BJ (cell line): ENCODE results near the gene SORCS2. TPM values are rescaled to one million over a fixed set of nuclear protein-coding genes. Genes with fewer than 3 reads are reported as not detected.

Experiments
- CTCF ChIA-PET: fragments of 350-600 bp; formaldehyde crosslinking; extraction: SDS; loops from one replicate; lab custom pipeline; 2021; ENCODE audit warnings: antibody characterized with exemption, inconsistent platforms; lab: Yijun Ruan, JAX
- POLR2A ChIA-PET: fragments of 300-600 bp; sonication (Branson Sonifier 250); formaldehyde crosslinking; extraction: SDS; loops from one replicate; lab custom pipeline; 2021; ENCODE audit warnings: antibody characterized with exemption; lab: Charles Lee
- DNase-seq: peaks from one replicate; pipeline ENCODE4 v3.0.0-alpha.2; 2011; ENCODE audit warnings: low read depth
- H3K27me3 ChIP-seq: 2 replicates; pipeline ENCODE4 v1.6.0; 2011; ENCODE audit warnings: low read length; ENCODE audit not compliant: control insufficient read depth, insufficient read depth
- H3K36me3 ChIP-seq: 2 replicates; pipeline ENCODE4 v1.5.1; 2011; ENCODE audit warnings: low read length; ENCODE audit not compliant: control insufficient read depth, insufficient read depth
- H3K4me3 ChIP-seq: 2 replicates; pipeline ENCODE4 v1.5.1; 2011; ENCODE audit warnings: low read depth, mild to moderate bottlenecking, control low read depth, low read length
- CTCF ChIP-seq: IDR thresholded peaks from 2 replicates; pipeline ENCODE4 v1.5.1; 2011; ENCODE audit warnings: low read depth, mild to moderate bottlenecking, control low read depth, inconsistent platforms, low read length, moderate library complexity; ENCODE audit not compliant: insufficient read depth
- polyA plus RNA-seq: library from polyadenylated mRNA; depleted of rRNA; stranded (reverse); fragments of >200 nt; gene quantifications from 2 replicates; pipeline ENCODE4 v1.2.3, GENCODE V29; 2011

The SORCS2 gene
- polyA plus RNA-seq, 1 experiment = 0.63 TPM

GRCh38 chr4:7410446-7410845 lies 218.1 kb downstream of the SORCS2 start:
- DNase-seq = no peak
- no peak for TF ChIP-seq CTCF
- POLR2A ChIA-PET = no interaction called here
- Histone ChIP-seq H3K4me3 (no peak overlapping the region), H3K36me3 (no peaks in the 10 kb centered on the region), H3K27me3 (peaks cover 2% of the 10 kb centered on the region; the same call in 1 of the 2 replicates)
- CTCF ChIA-PET = no interaction called here

GRCh38 chr4:7411491-7411890 lies 219.2 kb downstream of the SORCS2 start:
- Histone ChIP-seq H3K27me3 (peaks cover 2% of the 10 kb centered on the region; the same call in 1 of the 2 replicates), H3K36me3 (no peaks in the 10 kb centered on the region), H3K4me3 (no peak overlapping the region)
- CTCF ChIA-PET = interaction anchor here (1.2 kb wide), 1 partner anchor 10 kb away, joined by 3 read pairs; no protein-coding TSS in a partner anchor
- DNase-seq = no peak
- no peak for TF ChIP-seq CTCF
- POLR2A ChIA-PET = no interaction called here

DNA sequence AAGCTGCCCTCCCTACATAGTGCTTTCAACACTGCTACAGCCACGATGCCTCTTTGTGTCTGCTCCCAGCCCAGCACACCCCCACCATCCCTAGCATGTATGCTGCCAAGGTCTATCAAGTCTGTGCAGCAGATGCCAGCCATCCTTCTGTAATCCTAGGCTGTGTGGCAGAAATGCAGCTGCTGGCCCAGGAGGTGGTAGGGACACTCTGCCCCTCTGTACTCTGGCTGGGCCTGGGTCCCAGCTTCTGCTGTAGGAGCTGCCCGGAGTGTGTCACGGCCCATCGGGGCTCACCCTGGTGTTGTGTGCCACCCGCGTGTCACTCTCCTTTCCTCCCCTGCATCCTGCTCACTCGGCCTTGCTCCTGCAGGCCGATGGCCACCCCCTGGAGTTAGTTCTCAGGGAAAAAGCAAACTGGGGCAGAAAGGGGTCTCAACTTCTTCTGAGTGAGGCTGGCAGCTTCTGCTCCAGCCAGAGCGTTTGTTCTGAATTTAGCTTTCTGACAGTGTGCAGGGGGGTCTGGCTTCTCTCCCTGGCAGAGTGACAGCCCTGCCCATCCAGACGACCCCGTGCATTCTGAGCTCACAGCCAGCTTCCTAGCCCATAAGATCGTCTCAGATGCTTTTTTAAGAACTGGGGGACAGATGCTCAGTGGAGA lies 219.7 kb downstream of the SORCS2 start:
- POLR2A ChIA-PET = no interaction called here
- TF ChIP-seq CTCF = no peak
- Histone ChIP-seq H3K36me3 (no peaks in the 10 kb centered on the region), H3K27me3 (peaks cover 2% of the 10 kb centered on the region; the same call in 1 of the 2 replicates), H3K4me3 (no peak overlapping the region)
- CTCF ChIA-PET = interaction anchor here (1.2 kb wide), 2 partner anchors 10 to 307 kb away, joined by 3 to 4 read pairs; no protein-coding TSS in a partner anchor
- no peak for DNase-seq

GRCh38 chr4:7412554-7412912 lies 220.2 kb downstream of the SORCS2 start:
- no peak for DNase-seq
- TF ChIP-seq CTCF = no peak
- H3K36me3 ChIP-seq = no peaks in the 10 kb centered on the region
- CTCF ChIA-PET = interaction anchor here (1.2 kb wide), 2 partner anchors 11 to 307 kb away, joined by 3 to 4 read pairs; no protein-coding TSS in a partner anchor
- H3K27me3 ChIP-seq = peaks cover 2% of the 10 kb centered on the region; the same call in 1 of the 2 replicates
- POLR2A ChIA-PET = no interaction called here
- no peak overlapping the region for H3K4me3 ChIP-seq

GRCh38 chr4:7414046-7414445 lies 221.7 kb downstream of the SORCS2 start:
- ChIA-PET CTCF (no interaction called here), POLR2A (no interaction called here)
- H3K27me3 ChIP-seq = peaks cover 2% of the 10 kb centered on the region; the same call in 1 of the 2 replicates
- no peak for TF ChIP-seq CTCF
- H3K36me3 ChIP-seq = no peaks in the 10 kb centered on the region
- no peak for DNase-seq
- H3K4me3 ChIP-seq = no peak overlapping the region
